HEK293 (cell line): ENCODE results near the gene EFHC1.

Source experiments
- CTCF ChIA-PET: fragments of 350-600 bp; formaldehyde crosslinking; extraction: SDS; loops from one replicate; lab custom pipeline; 2021; ENCODE audit warnings: antibody characterized with exemption; lab: Yijun Ruan, JAX
- POLR2A ChIA-PET: fragments of 300-600 bp; formaldehyde crosslinking; extraction: SDS; loops from one replicate; lab custom pipeline; 2020; ENCODE audit warnings: antibody characterized with exemption, inconsistent platforms; lab: Yijun Ruan, JAX
- H3K27ac ChIP-seq: fragments of 200-500 bp; sonication (Bioruptor generic); 2 replicates; pipeline ENCODE4 v1.5.1; 2014; ENCODE audit warnings: low read depth, low read length, control low read depth, inconsistent platforms; ENCODE audit errors: extremely low read depth
- H3K36me3 ChIP-seq, 2 experiments: fragments of 200-500 bp in 1 of 2; sonication (Bioruptor generic) in 1 of 2; 1 replicate in 1 of 2; 2 replicates in 1 of 2; pipeline ENCODE4 v1.5.1; 2014 to 2017; ENCODE audit warnings: inconsistent platforms in 2 of 2, low read length in 2 of 2; ENCODE audit not compliant: control insufficient read depth in 2 of 2, insufficient read depth in 1 of 2
- H3K4me1 ChIP-seq: fragments of 200-500 bp; sonication (Bioruptor generic); 2 replicates; pipeline ENCODE4 v1.5.1; 2014; ENCODE audit warnings: mild to moderate bottlenecking, low read length, inconsistent platforms; ENCODE audit not compliant: control insufficient read depth, insufficient read depth
- H3K4me3 ChIP-seq: 2 replicates; pipeline ENCODE4 v1.5.1; 2011; ENCODE audit warnings: low read depth, mild to moderate bottlenecking, control low read depth, low read length, moderate library complexity
- H3K9me3 ChIP-seq: fragments of 200-500 bp; sonication (Bioruptor generic); 2 replicates; pipeline ENCODE4 v1.5.1; 2014; ENCODE audit warnings: low read depth, low read length, inconsistent platforms; ENCODE audit not compliant: control insufficient read depth, insufficient read depth
- EGR2 ChIP-seq: fragments of 450-650 bp; formaldehyde crosslinking; IDR thresholded peaks from 2 replicates; pipeline ENCODE4 v1.5.1; 2016; ENCODE audit warnings: low read depth, missing biosample characterization, missing genetic modification characterization
- GLIS2 ChIP-seq: fragments of 450-650 bp; formaldehyde crosslinking; IDR thresholded peaks from 2 replicates; pipeline ENCODE4 v1.5.1; 2016; ENCODE audit warnings: missing biosample characterization, missing genetic modification characterization
- SP2 ChIP-seq: fragments of 450-650 bp; formaldehyde crosslinking; IDR thresholded peaks from 2 replicates; pipeline ENCODE4 v1.5.1; 2016; ENCODE audit warnings: missing biosample characterization, missing genetic modification characterization
- SP3 ChIP-seq: fragments of 450-650 bp; formaldehyde crosslinking; IDR thresholded peaks from 2 replicates; pipeline ENCODE4 v1.5.1; 2016; ENCODE audit warnings: missing biosample characterization, missing genetic modification characterization
- ZBTB11 ChIP-seq: fragments of 450-650 bp; formaldehyde crosslinking; conservative IDR thresholded peaks from 2 replicates; pipeline ENCODE4 v1.5.1; 2016; ENCODE audit warnings: low read depth, missing biosample characterization, missing genetic modification characterization
- ZFHX2 ChIP-seq: fragments of 450-650 bp; formaldehyde crosslinking; conservative IDR thresholded peaks from 2 replicates; pipeline ENCODE4 v1.5.1; 2016; ENCODE audit warnings: missing biosample characterization, missing genetic modification characterization
- ZNF140 ChIP-seq: fragments of 450-650 bp; formaldehyde crosslinking; IDR thresholded peaks from 2 replicates; pipeline ENCODE4 v1.5.1; 2016; ENCODE audit warnings: missing biosample characterization, missing genetic modification characterization
- ZNF214 ChIP-seq: fragments of 450-650 bp; formaldehyde crosslinking; IDR thresholded peaks from 2 replicates; pipeline ENCODE4 v1.5.1; 2017; ENCODE audit warnings: missing biosample characterization, mild to moderate bottlenecking, missing genetic modification characterization, borderline replicate concordance
- ZNF221 ChIP-seq: fragments of 450-650 bp; formaldehyde crosslinking; IDR thresholded peaks from 2 replicates; pipeline ENCODE4 v1.5.1; 2017; ENCODE audit warnings: missing biosample characterization, missing genetic modification characterization, borderline replicate concordance
- ZNF324 ChIP-seq: fragments of 450-650 bp; formaldehyde crosslinking; IDR thresholded peaks from 2 replicates; pipeline ENCODE4 v1.5.1; 2016; ENCODE audit warnings: missing biosample characterization, missing genetic modification characterization
- ZNF354C ChIP-seq: fragments of 450-650 bp; formaldehyde crosslinking; IDR thresholded peaks from 2 replicates; pipeline ENCODE4 v1.5.1; 2016; ENCODE audit warnings: missing biosample characterization, missing genetic modification characterization, low read depth, borderline replicate concordance
- ZNF433 ChIP-seq: fragments of 450-650 bp; formaldehyde crosslinking; IDR thresholded peaks from 2 replicates; pipeline ENCODE4 v1.5.1; 2016; ENCODE audit warnings: missing biosample characterization, missing genetic modification characterization, low read depth
- ZNF449 ChIP-seq: fragments of 450-650 bp; formaldehyde crosslinking; IDR thresholded peaks from 2 replicates; pipeline ENCODE4 v1.5.1; 2017; ENCODE audit warnings: missing biosample characterization, mild to moderate bottlenecking, missing genetic modification characterization, moderate library complexity
- ZNF473 ChIP-seq: fragments of 450-650 bp; formaldehyde crosslinking; IDR thresholded peaks from 2 replicates; pipeline ENCODE4 v1.5.1; 2017; ENCODE audit warnings: missing biosample characterization, missing genetic modification characterization
- ZNF645 ChIP-seq: fragments of 450-650 bp; formaldehyde crosslinking; IDR thresholded peaks from 2 replicates; pipeline ENCODE4; 2016; ENCODE audit warnings: missing biosample characterization, missing genetic modification characterization
- ZNF660 ChIP-seq: fragments of 450-650 bp; IDR thresholded peaks from 2 replicates; pipeline ENCODE4 v1.5.1; 2018; ENCODE audit warnings: missing biosample characterization, mild to moderate bottlenecking, missing genetic modification characterization
- ZNF768 ChIP-seq: fragments of 450-650 bp; formaldehyde crosslinking; IDR thresholded peaks from 2 replicates; pipeline ENCODE4 v1.5.1; 2018; ENCODE audit warnings: missing biosample characterization, mild to moderate bottlenecking, missing genetic modification characterization
- ZNF777 ChIP-seq: fragments of 450-650 bp; formaldehyde crosslinking; IDR thresholded peaks from 2 replicates; pipeline ENCODE4 v1.5.1; 2017; ENCODE audit warnings: missing biosample characterization, missing genetic modification characterization, borderline replicate concordance
- ZNF837 ChIP-seq: fragments of 450-650 bp; formaldehyde crosslinking; IDR thresholded peaks from 2 replicates; pipeline ENCODE4 v1.5.1; 2016; ENCODE audit warnings: missing biosample characterization, missing genetic modification characterization
- TF ChIP-seq, protein P1 (sequence below): fragments of 450-650 bp; formaldehyde crosslinking; IDR thresholded peaks from 2 replicates; pipeline ENCODE4 v1.5.1; 2016; ENCODE audit warnings: missing biosample characterization, missing genetic modification characterization
- TF ChIP-seq, protein P2 (sequence below): fragments of 450-650 bp; formaldehyde crosslinking; IDR thresholded peaks from 2 replicates; pipeline ENCODE4 v1.5.1; 2016; ENCODE audit warnings: missing biosample characterization, missing genetic modification characterization, low read depth

Gene EFHC1

GRCh38 chr6:52419809-52420667, at the start of gene EFHC1 (continued):
- TF ChIP-seq ZNF449 (tag by site-specific recombination) (no peak), ZNF473 (tag by site-specific recombination) (no peak), ZNF140 (no peak), ZNF354C (tag by site-specific recombination) (no peak), ZNF433 (tag by site-specific recombination) (no peak), ZNF777 (tag by site-specific recombination) (no peak), ZNF645 (0 out of 2 replicates have a peak, but pooled peaks have one; percentile 38), SP2 (peak; percentile 99), ZNF214 (tag by site-specific recombination) (no peak), SP3 (tag by site-specific recombination) (peak; percentile 98)
- TF ChIP-seq, protein P1, sequence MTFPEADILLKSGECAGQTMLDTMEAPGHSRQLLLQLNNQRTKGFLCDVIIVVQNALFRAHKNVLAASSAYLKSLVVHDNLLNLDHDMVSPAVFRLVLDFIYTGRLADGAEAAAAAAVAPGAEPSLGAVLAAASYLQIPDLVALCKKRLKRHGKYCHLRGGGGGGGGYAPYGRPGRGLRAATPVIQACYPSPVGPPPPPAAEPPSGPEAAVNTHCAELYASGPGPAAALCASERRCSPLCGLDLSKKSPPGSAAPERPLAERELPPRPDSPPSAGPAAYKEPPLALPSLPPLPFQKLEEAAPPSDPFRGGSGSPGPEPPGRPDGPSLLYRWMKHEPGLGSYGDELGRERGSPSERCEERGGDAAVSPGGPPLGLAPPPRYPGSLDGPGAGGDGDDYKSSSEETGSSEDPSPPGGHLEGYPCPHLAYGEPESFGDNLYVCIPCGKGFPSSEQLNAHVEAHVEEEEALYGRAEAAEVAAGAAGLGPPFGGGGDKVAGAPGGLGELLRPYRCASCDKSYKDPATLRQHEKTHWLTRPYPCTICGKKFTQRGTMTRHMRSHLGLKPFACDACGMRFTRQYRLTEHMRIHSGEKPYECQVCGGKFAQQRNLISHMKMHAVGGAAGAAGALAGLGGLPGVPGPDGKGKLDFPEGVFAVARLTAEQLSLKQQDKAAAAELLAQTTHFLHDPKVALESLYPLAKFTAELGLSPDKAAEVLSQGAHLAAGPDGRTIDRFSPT: peak; percentile 85

DNA sequence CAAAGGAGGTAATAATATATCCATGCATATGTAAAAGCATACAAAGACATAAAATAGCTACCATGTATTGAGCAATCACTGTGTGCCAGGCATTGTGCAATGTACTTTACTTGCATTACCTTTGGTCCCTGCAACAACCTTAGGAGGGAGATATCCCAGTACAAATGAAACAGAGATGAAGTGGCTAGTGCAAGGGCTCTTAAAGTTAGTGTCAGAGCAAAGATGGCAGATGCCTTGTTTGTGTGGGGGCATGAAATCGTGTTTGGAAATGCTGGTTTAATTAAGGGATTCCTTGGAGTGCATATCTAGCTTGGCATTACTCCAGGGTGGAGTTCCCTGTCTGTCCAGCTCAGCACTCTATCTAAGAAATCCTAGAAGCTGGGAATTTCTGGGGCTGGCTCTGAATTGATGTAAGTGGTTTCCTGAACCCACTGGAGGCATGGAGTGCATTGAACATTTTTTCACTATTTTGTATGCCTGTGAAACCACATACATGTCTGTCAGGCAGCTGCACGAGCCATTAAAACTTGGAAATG, 48.4 kb upstream of the EFHC1 start:
- no peaks in the 10 kb centered on the region for H3K4me1 ChIP-seq
- H3K36me3 ChIP-seq: peaks cover 0 to 7% of the 10 kb centered on the region in 2 experiments; a peak in 1 of 3 replicates
- TF ChIP-seq GLIS2 (no peak), ZNF768 (tag by site-specific recombination) (no peak), ZFHX2 (tag by site-specific recombination) (no peak), ZNF221 (no peak), ZNF660 (tag by site-specific recombination) (no peak)
- TF ChIP-seq, all 188 proteins: peak for 0
- CTCF ChIA-PET: interaction anchor here (1.3 to 1.6 kb wide), 2 partner anchors 35 to 86 kb away, joined by 4 to 5 read pairs; no protein-coding TSS in a partner anchor
- H3K4me3 ChIP-seq: no peak overlapping the region
- H3K27ac ChIP-seq: no peak overlapping the region
- POLR2A ChIA-PET: interaction anchor here (0.7 to 1.2 kb wide), 4 partner anchors 9 to 21 kb away, joined by 3 read pairs; partner anchors contain the start of gene PAQR8
- no peaks in the 10 kb centered on the region for H3K9me3 ChIP-seq

DNA sequence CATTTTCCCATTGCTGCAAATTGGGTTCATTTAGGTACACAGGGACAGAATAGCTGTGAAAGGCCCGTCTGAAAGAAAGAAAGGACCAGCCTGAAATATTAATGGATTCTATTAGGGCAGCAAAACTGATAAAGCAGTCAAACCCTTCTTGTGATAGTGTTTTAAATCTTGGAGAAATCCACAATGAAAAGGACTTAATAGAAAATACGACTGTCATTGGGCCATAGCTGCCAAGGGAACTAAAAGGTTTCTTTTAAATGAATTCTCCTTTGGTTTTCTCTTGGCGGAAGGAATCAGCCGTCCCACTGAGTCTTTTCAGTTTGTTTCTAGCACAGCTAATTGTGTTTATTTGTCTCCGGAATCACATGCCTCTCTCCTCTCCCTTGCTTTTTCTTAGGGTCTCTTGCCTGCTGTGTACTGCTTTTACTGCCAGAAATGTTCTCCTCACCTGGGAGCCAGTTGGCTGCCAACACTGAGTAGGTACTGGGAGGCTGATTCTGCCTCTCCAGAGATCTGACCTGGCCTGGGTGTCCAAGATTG, 46.9 kb upstream of the EFHC1 start:
- Histone ChIP-seq H3K27ac (no peak overlapping the region), H3K4me3 (no peak overlapping the region), H3K9me3 (no peaks in the 10 kb centered on the region), H3K36me3 (no peaks in the 10 kb centered on the region), H3K4me1 (no peaks in the 10 kb centered on the region)
- ChIA-PET POLR2A (no interaction called here), CTCF (interaction anchor here (0.7 to 1.4 kb wide), 2 partner anchors 27 to 87 kb away, joined by 3 to 5 read pairs; no protein-coding TSS in a partner anchor)
- TF ChIP-seq ZNF324 (tag by site-specific recombination): no peak
- TF ChIP-seq EGR2 (tag by site-specific recombination): no peak
- TF ChIP-seq ZNF140: no peak
- TF ChIP-seq ZNF837 (tag by site-specific recombination): no peak
- TF ChIP-seq, protein P2, sequence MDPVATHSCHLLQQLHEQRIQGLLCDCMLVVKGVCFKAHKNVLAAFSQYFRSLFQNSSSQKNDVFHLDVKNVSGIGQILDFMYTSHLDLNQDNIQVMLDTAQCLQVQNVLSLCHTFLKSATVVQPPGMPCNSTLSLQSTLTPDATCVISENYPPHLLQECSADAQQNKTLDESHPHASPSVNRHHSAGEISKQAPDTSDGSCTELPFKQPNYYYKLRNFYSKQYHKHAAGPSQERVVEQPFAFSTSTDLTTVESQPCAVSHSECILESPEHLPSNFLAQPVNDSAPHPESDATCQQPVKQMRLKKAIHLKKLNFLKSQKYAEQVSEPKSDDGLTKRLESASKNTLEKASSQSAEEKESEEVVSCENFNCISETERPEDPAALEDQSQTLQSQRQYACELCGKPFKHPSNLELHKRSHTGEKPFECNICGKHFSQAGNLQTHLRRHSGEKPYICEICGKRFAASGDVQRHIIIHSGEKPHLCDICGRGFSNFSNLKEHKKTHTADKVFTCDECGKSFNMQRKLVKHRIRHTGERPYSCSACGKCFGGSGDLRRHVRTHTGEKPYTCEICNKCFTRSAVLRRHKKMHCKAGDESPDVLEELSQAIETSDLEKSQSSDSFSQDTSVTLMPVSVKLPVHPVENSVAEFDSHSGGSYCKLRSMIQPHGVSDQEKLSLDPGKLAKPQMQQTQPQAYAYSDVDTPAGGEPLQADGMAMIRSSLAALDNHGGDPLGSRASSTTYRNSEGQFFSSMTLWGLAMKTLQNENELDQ: no peak
- TF ChIP-seq ZBTB11: no peak
